ENCODE measurements around the gene URAD. TPM values are rescaled to one million over a fixed set of nuclear protein-coding genes. Genes with fewer than 3 reads are reported as not detected.
"Not testable (repeated sequence)": the region's sequence is repeated elsewhere in the genome, so short reads cannot be mapped to it uniquely, and the experiment has no call there.

The URAD gene
- total RNA-seq, 1 donor from 2014 or later, result not detected

GRCh38 chr13:27964741-27965323, 23.7 kb downstream of the URAD start:
- no peaks in the 10 kb centered on the region for H3K36me3 ChIP-seq (ENCODE audit: control insufficient read depth, insufficient read depth, low read length)
- TF ChIP-seq CTCF (IDR thresholded peaks at IDR 0.05; ENCODE audit: insufficient read depth, low read length, poor library complexity, severe bottlenecking), result no peak
- no peak overlapping the region for H3K4me3 ChIP-seq (ENCODE audit: low read depth, low read length)
- peaks cover 93% of the 10 kb centered on the region for H3K27me3 ChIP-seq (ENCODE audit: control insufficient read depth, insufficient read depth, low read length)
- DNase-seq (ENCODE audit: low read depth), result no peak

GRCh38 chr13:27964206-27964605, 24.3 kb downstream of the URAD start:
- H3K36me3 ChIP-seq (ENCODE audit: control insufficient read depth, insufficient read depth, low read length); H3K4me3 ChIP-seq (ENCODE audit: low read depth, low read length); DNase-seq (ENCODE audit: low read depth): not testable (repeated sequence)
- H3K27me3 ChIP-seq (ENCODE audit: control insufficient read depth, insufficient read depth, low read length), result peaks cover 91% of the 10 kb centered on the region

- Histone ChIP-seq H3K36me3 (ENCODE audit: control insufficient read depth, insufficient read depth, low read length) (no peaks in the 10 kb centered on the region), H3K27me3 (ENCODE audit: control insufficient read depth, insufficient read depth, low read length) (peaks cover 89% of the 10 kb centered on the region), H3K4me3 (ENCODE audit: low read depth, low read length) (no peak overlapping the region)
- TF ChIP-seq CTCF (IDR thresholded peaks at IDR 0.05; ENCODE audit: insufficient read depth, low read length, poor library complexity, severe bottlenecking), result no peak
- no peak for DNase-seq (ENCODE audit: low read depth)
Measured at GRCh38 chr13:27963491-27963890, 25.0 kb downstream of the URAD start.

- Histone ChIP-seq H3K4me3 (ENCODE audit: low read depth, low read length) (no peak overlapping the region), H3K36me3 (ENCODE audit: control insufficient read depth, insufficient read depth, low read length) (no peaks in the 10 kb centered on the region), H3K27me3 (ENCODE audit: control insufficient read depth, insufficient read depth, low read length) (peaks cover 84% of the 10 kb centered on the region)
- TF ChIP-seq CTCF (IDR thresholded peaks at IDR 0.05; ENCODE audit: insufficient read depth, low read length, poor library complexity, severe bottlenecking), result no peak
- no peak for DNase-seq (ENCODE audit: low read depth)
Measured at GRCh38 chr13:27962982-27963381, 25.5 kb downstream of the URAD start.

- no peaks in the 10 kb centered on the region for H3K36me3 ChIP-seq (ENCODE audit: control insufficient read depth, insufficient read depth, low read length)
- H3K27me3 ChIP-seq (ENCODE audit: control insufficient read depth, insufficient read depth, low read length), result peaks cover 80% of the 10 kb centered on the region
- no peak for TF ChIP-seq CTCF (IDR thresholded peaks at IDR 0.05; ENCODE audit: insufficient read depth, low read length, poor library complexity, severe bottlenecking)
- no peak overlapping the region for H3K4me3 ChIP-seq (ENCODE audit: low read depth, low read length)
- no peak for DNase-seq (ENCODE audit: low read depth)
Measured at GRCh38 chr13:27962128-27962841, 26.2 kb downstream of the URAD start.

GRCh38 chr13:27961227-27962085, 27.0 kb downstream of the URAD start:
- Histone ChIP-seq H3K27me3 (ENCODE audit: control insufficient read depth, insufficient read depth, low read length) (peaks cover 75% of the 10 kb centered on the region), H3K4me3 (ENCODE audit: low read depth, low read length) (no peak overlapping the region), H3K36me3 (ENCODE audit: control insufficient read depth, insufficient read depth, low read length) (no peaks in the 10 kb centered on the region)
- no peak for DNase-seq (ENCODE audit: low read depth)
- TF ChIP-seq CTCF (IDR thresholded peaks at IDR 0.05; ENCODE audit: insufficient read depth, low read length, poor library complexity, severe bottlenecking), result no peak
